ENCODE results near the gene STMND1.

STMND1 gene

DNA sequence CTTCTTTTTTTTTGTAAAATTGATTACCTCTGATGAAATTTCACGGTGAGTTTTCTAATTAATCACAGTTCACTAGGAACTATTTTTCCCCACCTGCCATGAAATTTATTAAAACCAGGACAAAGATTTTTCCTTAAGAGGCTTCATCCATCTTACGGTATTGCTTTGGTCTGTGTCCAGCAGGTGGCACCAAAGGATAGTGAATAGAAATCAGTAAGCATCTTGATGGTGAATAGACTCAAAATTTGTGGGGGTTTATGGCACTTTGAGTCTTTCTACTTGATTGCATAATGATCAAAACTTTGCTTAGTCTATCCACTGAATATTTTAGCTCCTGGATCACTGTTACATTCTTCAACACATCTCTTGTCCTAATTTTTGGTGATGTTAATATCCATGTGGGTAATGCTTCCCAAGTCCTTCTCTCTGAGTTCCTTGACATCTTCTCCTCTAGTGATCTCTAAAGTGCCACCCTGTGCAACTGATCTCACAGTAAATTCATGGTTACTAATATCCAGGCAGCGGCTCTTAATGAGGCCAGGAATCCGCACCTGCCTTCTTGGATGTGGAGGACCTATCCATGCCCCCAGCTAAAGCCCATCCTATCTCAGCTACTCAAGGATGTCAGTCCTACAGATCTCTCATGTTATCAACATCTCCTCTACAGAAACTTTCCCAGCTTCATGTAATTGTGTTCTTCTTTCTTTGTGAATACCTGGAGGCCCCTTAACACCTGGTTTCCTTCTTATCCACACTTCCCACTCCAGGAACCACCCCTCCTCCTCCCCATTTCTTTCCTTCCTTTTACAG, 54.5 kb downstream of the STMND1 start:
- H3K4me3 ChIP-seq (ENCODE audit: low read depth, low read length): no peak overlapping the region
- peak; percentile 51 for DNase-seq (ENCODE audit: low read depth)

DNA sequence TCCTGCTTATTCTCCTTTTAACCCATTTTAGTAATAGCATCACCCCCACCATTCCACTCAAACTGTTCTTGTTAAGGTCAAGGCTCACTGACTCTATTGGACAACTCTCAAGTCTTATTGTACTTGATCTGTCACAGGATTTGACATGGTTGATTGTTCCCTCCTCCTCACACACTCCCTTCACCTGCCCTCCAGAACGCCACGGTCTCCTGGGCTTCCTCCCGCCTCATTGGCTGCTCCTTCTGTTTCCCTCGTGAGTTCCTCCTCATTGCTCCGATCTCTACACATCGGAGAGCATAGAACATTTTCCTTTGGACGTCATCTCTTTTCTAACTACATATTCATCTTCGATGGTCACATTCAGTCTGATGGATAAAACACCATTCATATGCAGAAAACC, 55.1 kb downstream of the STMND1 start:
- H3K4me3 ChIP-seq (ENCODE audit: low read depth, low read length): no peak overlapping the region
- no peak for DNase-seq (ENCODE audit: low read depth)

DNA sequence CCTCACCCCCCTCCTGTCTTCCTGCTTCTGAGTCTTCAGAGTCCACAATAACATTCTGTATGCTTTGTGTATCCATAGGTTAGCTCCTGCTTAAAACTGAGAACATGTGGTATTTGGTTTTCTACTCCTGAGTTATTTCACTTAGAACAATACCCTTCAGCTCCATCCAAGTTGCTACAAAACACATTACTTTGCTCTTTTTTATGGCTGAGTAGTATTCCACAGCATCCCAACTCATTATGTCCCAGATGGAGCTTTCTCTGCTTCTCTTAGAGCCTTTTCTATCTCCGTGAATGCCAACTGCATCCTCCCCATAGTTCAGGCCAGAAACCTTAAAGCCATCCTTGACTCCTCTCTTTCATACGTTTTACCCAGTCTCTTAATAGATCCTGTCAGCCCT, 55.8 kb downstream of the STMND1 start:
- DNase-seq (ENCODE audit: low read depth): no peak
- no peak overlapping the region for H3K4me3 ChIP-seq (ENCODE audit: low read depth, low read length)

DNA sequence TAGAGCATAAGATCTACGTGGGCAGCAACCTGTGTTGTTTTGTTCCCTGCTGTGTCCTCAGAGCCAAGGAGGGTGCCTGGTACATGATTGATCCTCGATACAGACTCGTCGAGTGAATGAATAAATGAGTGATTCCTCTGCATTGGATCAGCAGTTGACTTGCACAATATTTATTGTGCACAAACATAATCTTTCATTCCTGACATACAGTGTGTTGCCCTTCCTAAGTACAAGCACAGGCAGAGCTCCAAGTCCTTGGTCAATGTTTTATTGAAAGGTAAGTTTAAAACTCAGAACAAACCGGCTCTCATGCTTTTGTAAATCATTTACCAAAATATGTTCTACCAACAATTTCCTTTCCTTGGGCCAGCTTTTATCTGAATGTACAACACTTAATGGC, 57.4 kb downstream of the STMND1 start:
- no peak overlapping the region for H3K4me3 ChIP-seq (ENCODE audit: low read depth, low read length)
- no peak for DNase-seq (ENCODE audit: low read depth)

DNA sequence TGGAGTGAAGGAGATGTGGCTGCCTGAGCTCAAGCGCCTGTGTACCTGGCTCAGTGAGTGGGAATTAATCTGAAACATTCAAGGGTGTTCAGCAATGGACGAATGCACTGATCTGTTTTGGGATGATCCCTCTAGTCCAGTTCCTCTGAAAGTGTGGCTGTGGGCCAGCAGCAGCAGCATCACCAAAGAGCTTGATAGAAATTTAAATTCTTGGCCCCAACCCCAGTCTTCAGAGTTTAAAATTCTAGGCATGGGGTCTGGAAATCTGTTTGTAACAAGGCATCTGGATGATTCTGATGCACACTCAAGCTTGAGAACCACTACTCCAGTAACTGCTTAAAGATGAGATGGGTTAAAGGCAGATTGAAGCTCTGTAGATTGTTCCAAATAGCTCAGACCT, 59.2 kb downstream of the STMND1 start:
- H3K4me3 ChIP-seq (ENCODE audit: low read depth, low read length): no peak overlapping the region
- DNase-seq (ENCODE audit: low read depth): no peak

DNA sequence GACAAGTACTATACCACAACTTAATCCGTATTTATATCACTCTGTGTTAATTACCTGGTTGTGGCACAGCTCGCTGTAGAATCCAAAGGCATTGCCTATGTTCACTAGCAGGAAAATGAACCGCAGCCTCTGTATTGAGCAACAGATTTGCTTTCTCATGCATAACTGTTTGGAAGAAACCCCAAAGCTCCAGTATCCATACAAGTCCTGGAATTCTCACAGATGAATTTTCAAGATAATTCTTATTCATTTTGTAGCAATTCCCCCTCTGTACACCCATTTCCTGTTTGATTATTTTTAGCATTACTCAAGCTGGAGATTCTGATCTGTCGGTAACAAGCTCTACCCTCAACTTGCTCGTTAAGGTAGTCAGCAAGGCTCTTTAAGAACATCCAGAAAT, 63.5 kb downstream of the STMND1 start:
- DNase-seq (ENCODE audit: low read depth): no peak
- H3K4me3 ChIP-seq (ENCODE audit: low read depth, low read length): no peak overlapping the region

DNA sequence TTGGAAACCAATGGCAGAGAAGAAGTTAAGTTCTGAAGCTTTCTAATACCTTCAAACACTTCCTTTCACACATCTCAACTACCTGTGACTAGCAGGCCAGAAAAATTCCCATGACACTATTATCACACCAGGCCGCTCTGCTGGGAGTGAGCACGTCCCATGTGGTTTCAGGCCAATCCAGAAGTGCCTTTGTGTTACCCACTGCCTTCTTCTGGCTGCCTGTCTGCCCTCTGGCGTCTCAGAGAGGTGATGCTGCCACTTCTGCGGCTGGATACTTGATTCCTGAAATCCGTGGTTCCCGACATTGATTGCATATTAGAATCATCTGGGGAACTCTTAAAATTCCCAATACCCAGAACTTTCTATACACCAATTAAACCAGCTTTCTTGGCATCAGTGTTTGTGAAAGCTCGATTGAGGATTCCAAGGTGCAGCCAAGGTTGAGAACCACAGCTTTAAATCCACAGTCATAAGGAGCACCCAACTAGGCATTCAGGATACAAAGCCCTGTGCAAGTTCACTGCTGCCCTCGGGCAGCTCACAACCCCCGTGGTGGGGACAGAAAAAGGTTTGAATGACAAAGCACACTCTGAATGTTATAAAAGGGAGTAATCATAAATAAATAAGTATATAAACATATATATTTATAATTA, 65.6 kb downstream of the STMND1 start:
- no peak for DNase-seq (ENCODE audit: low read depth)
- H3K4me3 ChIP-seq (ENCODE audit: low read depth, low read length): no peak overlapping the region

DNA sequence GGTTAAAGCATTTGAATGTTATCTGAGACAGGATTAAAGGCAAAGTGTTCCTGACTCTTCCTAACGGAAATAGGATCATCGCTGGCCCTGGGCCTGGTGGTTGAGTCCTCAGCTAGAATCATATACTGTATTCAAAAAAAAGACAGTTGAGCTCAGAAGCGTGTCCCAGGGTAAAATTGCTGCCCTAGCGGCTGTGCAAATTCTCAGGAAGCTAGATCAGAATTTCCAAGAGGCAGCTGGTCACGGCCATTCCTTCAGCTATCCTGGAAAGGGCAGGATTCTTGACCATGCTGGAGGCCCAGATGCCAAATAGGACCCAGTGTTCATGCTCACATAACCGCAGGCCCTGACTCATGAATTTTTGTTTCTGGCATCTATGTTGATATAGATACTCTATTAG, 67.4 kb downstream of the STMND1 start:
- no peak overlapping the region for H3K4me3 ChIP-seq (ENCODE audit: low read depth, low read length)
- peak; percentile 60 for DNase-seq (ENCODE audit: low read depth)

DNA sequence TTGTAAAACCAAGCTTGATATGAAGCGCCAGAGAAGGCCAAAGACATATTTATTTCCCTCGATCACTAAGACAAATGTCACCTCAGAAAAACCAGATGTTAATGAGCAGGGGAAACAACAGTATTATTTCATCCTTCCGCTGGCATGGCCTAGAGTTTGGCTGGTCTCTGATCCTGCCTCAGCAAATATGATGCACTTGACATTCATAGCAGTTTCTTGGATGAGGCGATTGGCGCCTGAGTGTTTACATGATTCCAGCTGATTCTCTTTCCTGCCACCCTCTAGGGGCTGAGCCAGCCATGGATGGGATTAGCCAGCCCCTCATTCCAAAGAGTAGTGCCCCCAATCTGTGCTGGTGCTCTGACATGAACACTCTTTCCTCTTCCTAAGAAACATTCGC, 67.9 kb downstream of the STMND1 start:
- DNase-seq (ENCODE audit: low read depth): no peak
- H3K4me3 ChIP-seq (ENCODE audit: low read depth, low read length): no peak overlapping the region

DNA sequence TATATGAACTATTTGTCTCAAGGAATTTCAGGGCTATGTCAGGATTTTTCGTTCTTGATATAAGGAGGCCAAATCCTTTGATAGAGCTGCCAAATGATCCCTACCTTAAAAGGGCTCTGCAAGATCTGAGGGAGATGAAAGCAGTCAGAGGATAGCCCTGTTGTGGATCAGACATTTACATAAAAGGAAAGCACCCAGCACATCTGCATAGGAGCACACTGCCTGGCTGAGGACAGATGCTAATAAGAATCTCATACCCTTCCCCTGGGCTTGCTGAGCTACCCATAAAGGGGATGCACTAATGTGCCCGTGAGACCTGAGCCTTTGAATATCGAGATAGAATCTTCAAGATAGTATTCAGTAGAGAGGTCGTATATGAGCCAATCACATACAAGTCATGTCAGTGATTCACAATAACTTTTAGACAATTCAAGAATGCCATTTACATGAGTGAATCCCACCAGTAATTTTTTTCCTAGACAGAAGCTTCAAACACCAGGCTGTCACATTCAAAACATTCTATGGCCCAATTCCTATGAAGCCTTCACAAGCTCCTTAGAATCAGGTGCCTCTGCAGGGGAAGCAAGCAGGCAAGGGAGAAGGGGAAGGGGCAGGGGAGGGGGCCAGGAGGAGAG, 71.1 kb downstream of the STMND1 start:
- DNase-seq (ENCODE audit: low read depth): no peak
- no peak overlapping the region for H3K4me3 ChIP-seq (ENCODE audit: low read depth, low read length)

DNA sequence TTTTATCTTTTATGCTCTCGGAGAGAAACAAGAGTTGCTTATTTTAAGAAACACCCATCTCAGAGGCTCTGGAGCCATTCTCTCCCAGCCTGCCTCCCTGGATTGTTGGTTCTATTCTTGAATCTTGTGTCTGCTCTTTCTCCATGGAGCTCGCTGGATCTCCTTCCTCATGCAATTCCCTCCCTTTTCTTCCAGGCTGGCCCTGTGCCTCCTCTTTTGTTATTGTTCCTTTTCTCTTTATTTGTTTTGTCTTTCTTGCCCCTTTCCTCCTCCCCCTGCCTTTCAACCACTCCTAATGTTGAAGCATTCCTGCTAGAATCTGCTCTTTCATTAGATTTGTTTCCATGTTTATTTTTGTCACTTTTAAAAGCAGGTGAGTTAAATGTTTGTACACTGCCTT, 76.5 kb downstream of the STMND1 start:
- no peak for DNase-seq (ENCODE audit: low read depth)
- no peak overlapping the region for H3K4me3 ChIP-seq (ENCODE audit: low read depth, low read length)

DNA sequence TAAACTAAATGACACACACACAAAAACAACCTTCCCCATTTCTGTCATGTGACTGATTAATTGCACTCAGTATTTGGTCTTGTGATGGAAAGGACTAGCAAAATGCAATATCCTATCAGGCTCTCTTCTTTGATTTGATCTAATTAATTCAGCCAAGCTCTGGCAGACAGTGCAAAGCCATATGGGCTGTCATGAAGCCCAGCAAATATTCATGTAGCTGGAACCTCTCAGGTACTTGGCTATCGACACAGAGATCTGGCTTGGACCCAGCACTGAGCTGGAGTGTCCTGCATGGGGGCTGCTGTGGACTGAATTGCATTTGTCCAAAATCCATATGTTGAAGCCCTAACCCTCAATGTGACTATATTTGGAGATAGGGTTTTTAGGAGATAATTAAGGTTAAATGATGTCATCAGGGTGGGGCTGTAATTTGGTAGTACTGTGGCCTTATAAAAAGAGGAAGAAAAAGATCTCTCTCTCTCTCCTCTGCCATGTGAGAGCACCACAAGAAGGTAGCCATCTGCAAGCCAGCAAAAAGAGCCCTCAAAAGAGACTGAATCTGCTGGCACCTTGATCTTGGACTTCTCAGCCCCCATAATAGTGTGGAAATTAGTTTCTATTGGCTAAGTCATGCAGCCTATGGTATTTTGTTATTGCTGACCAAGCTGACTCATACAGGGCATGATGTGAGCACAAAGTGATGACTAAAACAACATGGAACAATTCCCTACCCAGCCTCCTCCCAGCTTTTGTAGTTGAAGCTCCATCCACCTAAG, 77.1 kb downstream of the STMND1 start:
- DNase-seq (ENCODE audit: low read depth): no peak
- H3K4me3 ChIP-seq (ENCODE audit: low read depth, low read length): no peak overlapping the region

DNA sequence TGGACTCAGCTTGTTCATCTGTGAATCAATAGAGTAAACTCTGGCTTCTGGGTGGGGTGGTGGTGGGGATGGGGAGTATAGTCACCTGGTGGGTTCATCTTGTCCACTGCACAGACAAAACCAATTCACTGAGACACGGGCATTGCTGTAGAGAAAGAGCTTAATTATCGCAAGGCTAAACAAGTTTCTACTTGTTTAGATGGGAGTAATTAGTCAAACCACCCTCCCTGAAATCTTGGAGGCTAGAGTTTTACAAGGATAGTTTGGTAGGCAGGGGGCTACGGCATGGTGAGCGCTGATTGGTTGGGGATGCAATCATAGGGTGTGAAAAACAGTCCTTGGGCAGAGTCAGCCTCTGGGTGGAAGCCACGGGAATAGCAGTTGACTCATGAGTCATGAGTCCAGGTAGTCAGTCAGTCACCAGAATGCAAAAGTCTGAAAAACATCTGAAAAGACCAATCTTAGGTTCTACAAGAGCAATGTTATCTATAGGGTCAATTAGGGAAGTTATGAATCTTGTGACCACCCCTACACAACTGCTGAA, 77.8 kb downstream of the STMND1 start:
- no peak for DNase-seq (ENCODE audit: low read depth)
- no peak overlapping the region for H3K4me3 ChIP-seq (ENCODE audit: low read depth, low read length)
